HepG2 (cell line): ENCODE data around the gene EPN2. TPM values are rescaled to one million over a fixed set of nuclear protein-coding genes. Genes with fewer than 3 reads are reported as not detected.
A peak's percentile ranks its signal among the peaks of the same experiment; 100 is the strongest.

ENCODE experiments used
- BHLHE40 ChIP-seq: IDR thresholded peaks from 2 replicates; pipeline ENCODE4 v1.6.1; 2011; ENCODE audit warnings: low read length, improper control_type of control experiment
- CHD4 ChIP-seq: fragments of 200-600 bp; sonication (generic); IDR thresholded peaks from 2 replicates; pipeline ENCODE4 v1.7.0; 2017; ENCODE audit warnings: mild to moderate bottlenecking, low read length, borderline replicate concordance
- EP300 ChIP-seq, 3 experiments: sonication (generic) in 1 of 3; formaldehyde crosslinking in 1 of 3; IDR thresholded peaks; 2 replicates each; pipeline versions ENCODE4 v1.5.1 to v1.6.1; 2011 to 2020; ENCODE audit warnings: low read depth in 2 of 3, low read length in 2 of 3, borderline replicate concordance in 1 of 3, improper control_type of control experiment in 1 of 3, mild to moderate bottlenecking in 1 of 3, missing genetic modification reagents in 1 of 3, moderate library complexity in 1 of 3
- FIP1L1 ChIP-seq: fragments of 200-400 bp; formaldehyde crosslinking; IDR thresholded peaks from 2 replicates; pipeline ENCODE4 v1.6.1; 2018; ENCODE audit warnings: low read depth, mild to moderate bottlenecking, low read length, moderate library complexity, borderline replicate concordance; ENCODE audit not compliant: insufficient read depth
- JUND ChIP-seq: sonication (generic); formaldehyde crosslinking; IDR thresholded peaks from 2 replicates; pipeline ENCODE4 v1.8.0; 2022; ENCODE audit warnings: mild to moderate bottlenecking, missing genetic modification reagents
- LCORL ChIP-seq, 2 experiments: fragments of 450-650 bp in 1 of 2; sonication (generic) in 1 of 2; formaldehyde crosslinking in 1 of 2; IDR thresholded peaks; 2 replicates each; pipeline versions ENCODE4 v1.5.0 to v1.6.1; 2017 to 2020; ENCODE audit warnings: antibody characterized with exemption in 1 of 2, missing genetic modification reagents in 1 of 2
- MAFG ChIP-seq: sonication (generic); formaldehyde crosslinking; IDR thresholded peaks from 2 replicates; pipeline ENCODE4 v1.5.1; 2020; ENCODE audit warnings: mild to moderate bottlenecking, missing genetic modification reagents
- PLRG1 ChIP-seq: fragments of 450-650 bp; conservative IDR thresholded peaks from 2 replicates; pipeline ENCODE4 v1.6.1; 2016
- RBAK ChIP-seq: sonication (generic); formaldehyde crosslinking; IDR thresholded peaks from 2 replicates; pipeline ENCODE4 v1.5.1; 2020; ENCODE audit warnings: mild to moderate bottlenecking, missing genetic modification reagents
- THAP11 ChIP-seq: IDR thresholded peaks from 2 replicates; pipeline ENCODE4 v1.6.1; 2016; ENCODE audit warnings: missing biosample characterization, missing genetic modification reagents
- TP53 ChIP-seq: sonication (generic); formaldehyde crosslinking; conservative IDR thresholded peaks from 2 replicates; pipeline ENCODE4 v1.4.0; 2020; ENCODE audit warnings: missing genetic modification reagents
- ZFP1 ChIP-seq: IDR thresholded peaks from 2 replicates; pipeline ENCODE4 v1.6.1; 2016
- ZMYM3 ChIP-seq: sonication (generic); formaldehyde crosslinking; IDR thresholded peaks from 2 replicates; pipeline ENCODE4 v1.5.1; 2020; ENCODE audit warnings: mild to moderate bottlenecking, missing genetic modification reagents
- ZNF205 ChIP-seq: IDR thresholded peaks from 2 replicates; pipeline ENCODE4 v1.6.1; 2018; ENCODE audit warnings: missing biosample characterization, missing genetic modification reagents
- ZNF274 ChIP-seq: sonication (generic); formaldehyde crosslinking; IDR thresholded peaks from 2 replicates; pipeline ENCODE4 v1.5.1; 2020; ENCODE audit warnings: mild to moderate bottlenecking, missing genetic modification reagents
- ZNF335 ChIP-seq: sonication (generic); formaldehyde crosslinking; IDR thresholded peaks from 2 replicates; pipeline ENCODE4 v1.4.0; 2020; ENCODE audit warnings: missing genetic modification reagents
- ZNF337 ChIP-seq: sonication (generic); formaldehyde crosslinking; IDR thresholded peaks from 2 replicates; pipeline ENCODE4 v1.5.1; 2020; ENCODE audit warnings: missing genetic modification reagents, low read depth, mild to moderate bottlenecking, borderline replicate concordance
- ZNF468 ChIP-seq: sonication (generic); formaldehyde crosslinking; IDR thresholded peaks from 2 replicates; pipeline ENCODE4 v1.8.0; 2022; ENCODE audit warnings: mild to moderate bottlenecking, moderate library complexity, missing genetic modification reagents
- ZNF891 ChIP-seq: sonication (generic); formaldehyde crosslinking; IDR thresholded peaks from 2 replicates; pipeline ENCODE4 v1.5.0; 2020; ENCODE audit warnings: mild to moderate bottlenecking, missing genetic modification reagents
- ZSCAN29 ChIP-seq: sonication (generic); formaldehyde crosslinking; conservative IDR thresholded peaks from 2 replicates; pipeline ENCODE4 v1.4.0; 2020; ENCODE audit warnings: mild to moderate bottlenecking, missing genetic modification reagents
- polyA plus RNA-seq, 8 experiments: library from polyadenylated mRNA; depleted of rRNA in 3 of 8; stranded (reverse) in 7 of 8; unstranded in 1 of 8; fragments of >200 nt; fragmentation: Illumina TruSeq in 4 of 8; extraction: Trizol in 4 of 8; gene quantifications; 2 replicates each; pipeline versions ENCODE4 v1.2.1 to v1.2.3, GENCODE V29; 2011 to 2016; ENCODE audit warnings: low read depth in 4 of 8, missing spikeins in 1 of 8, mixed read lengths in 1 of 8; ENCODE audit not compliant: insufficient read depth in 1 of 8
- total RNA-seq, 5 experiments: library from RNA; depleted of rRNA; stranded (reverse); fragments of >200 nt; fragmentation: Illumina TruSeq; extraction: Trizol; gene quantifications; 2 replicates each; pipeline ENCODE4 v1.2.3, GENCODE V29; 2016; ENCODE audit warnings: low read depth in 1 of 5
- TF ChIP-seq, protein P1 (sequence below): sonication (generic); formaldehyde crosslinking; IDR thresholded peaks from 2 replicates; pipeline ENCODE4 v1.5.1; 2020; ENCODE audit warnings: missing genetic modification reagents, mild to moderate bottlenecking, borderline replicate concordance
- TF ChIP-seq, protein P2 (sequence below): sonication (generic); IDR thresholded peaks from 2 replicates; pipeline ENCODE4 v1.6.1; 2016; ENCODE audit warnings: low read depth, borderline replicate concordance
- TF ChIP-seq, protein P3 (sequence below): sonication (generic); formaldehyde crosslinking; IDR thresholded peaks from 2 replicates; pipeline ENCODE4 v1.5.1; 2020; ENCODE audit warnings: mild to moderate bottlenecking, missing genetic modification reagents, moderate library complexity
- TF ChIP-seq, protein P4 (sequence below): sonication (generic); formaldehyde crosslinking; IDR thresholded peaks from 2 replicates; pipeline ENCODE4 v1.4.0; 2020; ENCODE audit warnings: missing genetic modification reagents

Gene EPN2
- total and polyA plus RNA-seq, 2 of the 13 experiments (the other 11 are each of a cell fraction or from before 2014, with no cell fraction given) = 7.8 to 19.2 TPM

DNA sequence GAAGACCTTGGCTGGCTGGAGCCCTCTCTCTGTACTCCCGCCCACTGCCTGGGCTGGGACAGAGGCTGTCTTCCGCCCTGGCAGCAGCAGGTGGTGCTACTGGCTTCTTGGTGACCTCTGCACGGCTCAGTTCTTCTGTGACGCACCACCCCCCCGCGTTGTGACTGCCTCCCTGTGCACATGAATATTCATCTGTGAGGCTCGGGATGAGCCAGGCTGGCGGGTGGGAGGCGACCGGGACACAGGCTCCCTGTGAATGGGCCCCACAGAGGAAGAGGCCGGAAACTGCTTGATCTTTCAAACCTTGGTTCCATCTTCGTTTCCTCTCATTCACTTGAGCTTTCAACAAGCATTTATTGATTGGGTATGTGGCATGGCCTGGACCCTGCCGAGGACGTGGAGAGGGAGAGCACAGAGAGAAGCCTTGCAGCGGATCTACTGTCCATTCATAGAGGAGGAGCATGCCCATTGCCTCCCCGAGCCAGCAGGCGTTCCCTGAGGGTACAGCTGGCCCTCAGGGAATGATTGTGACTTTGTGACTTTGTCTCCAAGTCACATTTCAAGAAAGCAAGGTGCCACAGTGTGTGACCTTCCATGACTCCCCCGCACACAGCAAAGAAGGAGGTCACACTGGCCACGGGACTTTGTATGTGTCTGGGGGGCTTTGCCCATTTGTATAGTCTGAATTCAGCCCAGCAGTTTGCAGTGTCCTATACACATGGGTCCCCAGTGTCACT, 80.4 kb downstream of the EPN2 start (continued):
- no peak for TF ChIP-seq MAFG (CRISPR knock-in tag)
- 0 out of 2 replicates have a peak, but pooled peaks have one; percentile 49 for TF ChIP-seq ZNF891 (CRISPR knock-in tag)
- no peak for TF ChIP-seq PLRG1
- TF ChIP-seq ZNF335 (CRISPR knock-in tag) = no peak
- TF ChIP-seq TP53 (CRISPR knock-in tag) = no peak
- TF ChIP-seq, protein P1, sequence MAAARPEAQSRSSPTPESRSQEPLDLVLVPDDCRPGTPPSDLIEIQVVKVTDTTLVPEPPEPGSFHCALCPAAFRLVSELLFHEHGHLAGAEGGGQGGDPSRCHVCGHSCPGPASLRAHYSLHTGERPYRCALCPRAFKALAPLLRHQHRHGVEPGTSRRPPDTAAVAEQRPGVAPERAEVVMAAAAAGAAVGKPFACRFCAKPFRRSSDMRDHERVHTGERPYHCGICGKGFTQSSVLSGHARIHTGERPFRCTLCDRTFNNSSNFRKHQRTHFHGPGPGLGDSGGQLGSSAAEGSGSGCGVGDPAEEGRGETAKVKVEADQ = no peak
- TF ChIP-seq ZNF337 (CRISPR knock-in tag) = no peak
- TF ChIP-seq RBAK = no peak
- TF ChIP-seq BHLHE40 = peak; percentile 19; the same call in 1 of the 2 replicates
- peak; percentile 59; the same call in 1 of the 2 replicates for TF ChIP-seq THAP11
- TF ChIP-seq EP300 (IDR thresholded peaks at IDR 0.05; ENCODE audit: low read depth in 2 of 2, low read length in 2 of 2) = no peak
- TF ChIP-seq EP300 (CRISPR knock-in tag; IDR thresholded peaks at IDR 0.05; ENCODE audit: borderline replicate concordance) = no peak
- TF ChIP-seq CHD4 = no peak
- TF ChIP-seq, protein P2, sequence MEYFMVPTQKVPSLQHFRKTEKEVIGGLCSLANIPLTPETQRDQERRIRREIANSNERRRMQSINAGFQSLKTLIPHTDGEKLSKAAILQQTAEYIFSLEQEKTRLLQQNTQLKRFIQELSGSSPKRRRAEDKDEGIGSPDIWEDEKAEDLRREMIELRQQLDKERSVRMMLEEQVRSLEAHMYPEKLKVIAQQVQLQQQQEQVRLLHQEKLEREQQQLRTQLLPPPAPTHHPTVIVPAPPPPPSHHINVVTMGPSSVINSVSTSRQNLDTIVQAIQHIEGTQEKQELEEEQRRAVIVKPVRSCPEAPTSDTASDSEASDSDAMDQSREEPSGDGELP = peak; percentile 49; the same call in 1 of the 2 replicates
- TF ChIP-seq, protein P3, sequence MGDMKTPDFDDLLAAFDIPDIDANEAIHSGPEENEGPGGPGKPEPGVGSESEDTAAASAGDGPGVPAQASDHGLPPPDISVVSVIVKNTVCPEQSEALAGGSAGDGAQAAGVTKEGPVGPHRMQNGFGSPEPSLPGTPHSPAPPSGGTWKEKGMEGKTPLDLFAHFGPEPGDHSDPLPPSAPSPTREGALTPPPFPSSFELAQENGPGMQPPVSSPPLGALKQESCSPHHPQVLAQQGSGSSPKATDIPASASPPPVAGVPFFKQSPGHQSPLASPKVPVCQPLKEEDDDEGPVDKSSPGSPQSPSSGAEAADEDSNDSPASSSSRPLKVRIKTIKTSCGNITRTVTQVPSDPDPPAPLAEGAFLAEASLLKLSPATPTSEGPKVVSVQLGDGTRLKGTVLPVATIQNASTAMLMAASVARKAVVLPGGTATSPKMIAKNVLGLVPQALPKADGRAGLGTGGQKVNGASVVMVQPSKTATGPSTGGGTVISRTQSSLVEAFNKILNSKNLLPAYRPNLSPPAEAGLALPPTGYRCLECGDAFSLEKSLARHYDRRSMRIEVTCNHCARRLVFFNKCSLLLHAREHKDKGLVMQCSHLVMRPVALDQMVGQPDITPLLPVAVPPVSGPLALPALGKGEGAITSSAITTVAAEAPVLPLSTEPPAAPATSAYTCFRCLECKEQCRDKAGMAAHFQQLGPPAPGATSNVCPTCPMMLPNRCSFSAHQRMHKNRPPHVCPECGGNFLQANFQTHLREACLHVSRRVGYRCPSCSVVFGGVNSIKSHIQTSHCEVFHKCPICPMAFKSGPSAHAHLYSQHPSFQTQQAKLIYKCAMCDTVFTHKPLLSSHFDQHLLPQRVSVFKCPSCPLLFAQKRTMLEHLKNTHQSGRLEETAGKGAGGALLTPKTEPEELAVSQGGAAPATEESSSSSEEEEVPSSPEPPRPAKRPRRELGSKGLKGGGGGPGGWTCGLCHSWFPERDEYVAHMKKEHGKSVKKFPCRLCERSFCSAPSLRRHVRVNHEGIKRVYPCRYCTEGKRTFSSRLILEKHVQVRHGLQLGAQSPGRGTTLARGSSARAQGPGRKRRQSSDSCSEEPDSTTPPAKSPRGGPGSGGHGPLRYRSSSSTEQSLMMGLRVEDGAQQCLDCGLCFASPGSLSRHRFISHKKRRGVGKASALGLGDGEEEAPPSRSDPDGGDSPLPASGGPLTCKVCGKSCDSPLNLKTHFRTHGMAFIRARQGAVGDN = peak; percentile 94
- TF ChIP-seq, protein P4, sequence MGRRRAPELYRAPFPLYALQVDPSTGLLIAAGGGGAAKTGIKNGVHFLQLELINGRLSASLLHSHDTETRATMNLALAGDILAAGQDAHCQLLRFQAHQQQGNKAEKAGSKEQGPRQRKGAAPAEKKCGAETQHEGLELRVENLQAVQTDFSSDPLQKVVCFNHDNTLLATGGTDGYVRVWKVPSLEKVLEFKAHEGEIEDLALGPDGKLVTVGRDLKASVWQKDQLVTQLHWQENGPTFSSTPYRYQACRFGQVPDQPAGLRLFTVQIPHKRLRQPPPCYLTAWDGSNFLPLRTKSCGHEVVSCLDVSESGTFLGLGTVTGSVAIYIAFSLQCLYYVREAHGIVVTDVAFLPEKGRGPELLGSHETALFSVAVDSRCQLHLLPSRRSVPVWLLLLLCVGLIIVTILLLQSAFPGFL = no peak
- TF ChIP-seq ZNF468 (CRISPR knock-in tag) = no peak
- no peak for TF ChIP-seq JUND (CRISPR knock-in tag)
- TF ChIP-seq LCORL (IDR thresholded peaks at IDR 0.05) = no peak
- TF ChIP-seq LCORL (CRISPR knock-in tag; IDR thresholded peaks at IDR 0.05) = peak; percentile 78
- no peak for TF ChIP-seq ZSCAN29
- TF ChIP-seq FIP1L1 = no peak
- TF ChIP-seq ZMYM3 = no peak
- no peak for TF ChIP-seq ZNF274
- peak; percentile 57; the same call in 1 of the 2 replicates for TF ChIP-seq ZNF205 (CRISPR knock-in tag)
- 0 out of 2 replicates have a peak, but pooled peaks have one; percentile 22 for TF ChIP-seq ZFP1
